T47D (cell line): ENCODE measurements around the gene PLAGL1.
A peak's percentile ranks its signal among the peaks of the same experiment; 100 is the strongest.
"Not testable (repeated sequence)": the region's sequence is repeated elsewhere in the genome, so short reads cannot be mapped to it uniquely, and the experiment has no call there.

Experiments used
- DNase-seq, 2 experiments: peaks; one replicate each; pipeline versions ENCODE4 v3.0.0 to v3.0.0-alpha.2; 2011 to 2012; ENCODE audit warnings: low read depth in 1 of 2, low spot score in 1 of 2
- JUND ChIP-seq: IDR thresholded peaks from 2 replicates; pipeline ENCODE4 v1.6.1; 2012; ENCODE audit warnings: low read depth
- in situ Hi-C: cut with HindIII; loops from 2 replicates; pipeline ENCODE4 v1.10.0; 2016; ENCODE audit warnings: low sequenced_read_pairs, low pct_unique_long_range_greater_than_20kb

PLAGL1 gene, protein sequence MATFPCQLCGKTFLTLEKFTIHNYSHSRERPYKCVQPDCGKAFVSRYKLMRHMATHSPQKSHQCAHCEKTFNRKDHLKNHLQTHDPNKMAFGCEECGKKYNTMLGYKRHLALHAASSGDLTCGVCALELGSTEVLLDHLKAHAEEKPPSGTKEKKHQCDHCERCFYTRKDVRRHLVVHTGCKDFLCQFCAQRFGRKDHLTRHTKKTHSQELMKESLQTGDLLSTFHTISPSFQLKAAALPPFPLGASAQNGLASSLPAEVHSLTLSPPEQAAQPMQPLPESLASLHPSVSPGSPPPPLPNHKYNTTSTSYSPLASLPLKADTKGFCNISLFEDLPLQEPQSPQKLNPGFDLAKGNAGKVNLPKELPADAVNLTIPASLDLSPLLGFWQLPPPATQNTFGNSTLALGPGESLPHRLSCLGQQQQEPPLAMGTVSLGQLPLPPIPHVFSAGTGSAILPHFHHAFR

DNA sequence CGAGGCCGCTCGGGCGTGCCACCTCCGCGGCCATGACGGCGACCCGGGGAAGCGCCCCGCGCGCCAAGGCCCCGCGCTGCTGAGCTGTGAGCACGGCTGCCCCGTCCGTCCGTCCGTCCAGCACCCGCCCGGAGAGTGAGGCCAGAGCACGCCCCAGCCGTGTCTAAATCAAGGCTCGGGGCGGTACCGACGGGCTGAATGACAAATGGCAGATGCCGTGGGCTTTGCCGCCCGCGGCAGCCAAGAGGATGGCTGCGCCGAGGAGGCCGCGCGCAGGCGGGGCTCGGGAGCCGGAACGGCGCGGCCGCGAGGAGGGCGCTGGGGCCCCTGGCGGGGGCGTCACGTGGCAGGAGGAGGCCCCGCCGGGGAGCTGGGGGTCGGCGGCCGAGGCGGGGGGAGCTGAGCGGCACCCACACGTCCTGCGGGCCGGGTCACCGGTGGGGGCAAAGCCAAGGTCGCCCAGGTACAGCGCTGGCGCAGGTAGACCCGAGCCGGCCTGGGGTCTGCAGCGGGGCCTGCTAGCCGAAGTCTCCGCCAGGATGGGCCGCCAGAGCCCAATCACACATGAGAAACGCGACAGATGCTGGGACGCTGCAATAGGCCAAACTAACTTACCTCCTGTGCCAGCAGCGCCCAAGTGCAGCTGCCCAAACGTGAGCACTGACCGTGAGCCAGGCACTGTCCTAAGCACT lies at the start of gene PLAGL1:
PLAGL1 (minus strand) TSS at position 140 of the 692 bp plus-strand sequence. CDS start 60,123 bp downstream, outside the sequence.
- no peak for DNase-seq
- in situ Hi-C loops = no loop called here
- no peak for TF ChIP-seq JUND

DNA sequence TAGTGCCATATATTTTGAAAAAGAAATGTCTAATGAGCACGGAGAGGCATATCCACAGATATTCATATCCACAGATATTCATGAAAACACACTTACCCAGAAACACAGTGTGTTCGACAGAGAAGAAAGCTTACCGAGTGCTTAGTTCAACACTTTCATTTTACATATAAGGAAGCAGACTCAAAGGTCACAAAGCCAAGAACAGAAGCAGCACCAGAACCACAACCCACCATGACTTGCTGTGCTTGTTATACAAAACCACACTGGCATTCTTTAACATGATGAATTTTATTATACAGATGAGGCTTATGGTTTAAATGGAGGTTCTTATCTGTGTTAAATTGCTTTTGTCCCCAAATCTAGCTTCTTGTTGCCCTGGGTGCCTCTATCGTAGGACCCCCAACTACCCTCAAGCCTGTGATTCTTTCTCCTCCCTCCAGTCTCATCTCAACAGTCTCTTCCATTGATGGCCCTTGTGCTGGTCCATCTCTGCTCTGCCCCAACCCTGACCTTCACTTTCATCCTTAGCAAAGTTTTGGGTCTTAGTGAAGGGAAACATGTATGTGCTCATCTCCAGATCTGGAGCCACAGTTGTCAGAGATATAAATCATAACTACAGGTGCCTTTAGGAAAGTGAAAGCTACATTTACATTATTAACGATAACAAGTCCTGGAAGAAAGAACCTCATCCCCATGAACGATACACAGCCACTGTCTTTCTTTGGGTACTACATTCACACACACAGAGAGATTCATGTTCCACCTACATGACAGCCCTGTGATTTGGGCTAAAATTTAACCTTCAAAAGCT lies 47.3 kb upstream of the PLAGL1 start:
- in situ Hi-C loops = no loop called here
- DNase-seq = no peak
- no peak for TF ChIP-seq JUND

DNA sequence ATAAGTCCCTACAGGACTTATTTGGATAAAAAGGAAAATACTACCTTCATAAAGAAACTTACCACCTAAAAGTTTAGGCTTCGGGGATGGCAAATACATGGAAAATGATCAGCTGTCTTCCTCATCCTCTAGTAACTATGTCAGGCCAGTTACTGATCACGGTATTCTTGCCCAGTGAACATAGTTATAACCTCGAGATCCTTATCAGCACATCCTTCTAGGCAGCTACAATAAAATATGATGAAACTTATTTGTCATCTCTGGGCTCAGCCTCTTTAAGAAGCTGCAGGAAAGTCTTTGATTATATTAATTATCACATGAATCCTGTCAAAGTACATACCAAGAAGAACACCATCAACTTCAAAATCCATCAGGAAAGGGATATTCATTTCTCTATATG lies 45.5 kb upstream of the PLAGL1 start:
- no peak for DNase-seq
- no peak for TF ChIP-seq JUND

DNA sequence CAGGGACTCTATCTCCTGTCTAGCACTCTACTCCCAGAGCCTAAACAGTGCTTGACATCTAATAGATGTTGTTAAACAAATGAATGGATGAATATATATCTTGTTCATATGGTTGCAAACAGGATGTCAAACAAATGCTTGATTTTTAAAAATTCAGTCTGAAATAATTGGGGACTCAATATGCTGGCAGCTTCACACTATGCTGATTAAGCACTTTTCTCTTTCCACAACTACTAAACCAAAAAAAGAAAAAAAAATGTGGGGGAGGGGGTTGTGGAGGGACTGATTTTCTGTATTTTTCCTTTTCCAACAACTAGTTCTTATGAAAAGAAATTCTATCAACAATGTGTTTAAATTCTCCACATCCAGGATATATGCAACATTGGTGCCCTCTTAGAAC lies 44.4 kb upstream of the PLAGL1 start:
- no peak for TF ChIP-seq JUND
- in situ Hi-C loops = no loop called here
- DNase-seq = no peak

More for the DNA sequence above, 45.5 kb upstream of the PLAGL1 start:
- in situ Hi-C loops = no loop called here

DNA sequence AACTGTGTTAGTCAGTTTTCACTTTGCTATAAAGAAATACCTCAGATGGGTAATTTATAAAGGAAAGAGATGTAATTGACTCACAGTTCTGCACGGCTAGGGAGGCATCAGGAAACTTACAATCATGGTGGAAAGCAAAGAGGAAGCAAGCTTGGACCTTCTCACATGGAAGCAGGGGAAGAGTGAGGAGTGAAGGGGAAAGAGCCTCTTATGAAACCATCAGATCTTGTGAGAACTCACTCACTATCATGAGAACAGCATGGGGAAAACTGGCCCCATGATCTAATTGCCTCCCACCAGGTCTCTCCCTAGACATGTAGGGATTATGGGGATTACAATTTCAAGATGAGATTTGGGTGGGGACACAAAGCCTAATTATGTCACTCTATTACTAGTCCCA lies 41.3 kb upstream of the PLAGL1 start:
- no peak for DNase-seq
- TF ChIP-seq JUND = no peak
- in situ Hi-C loops = no loop called here

DNA sequence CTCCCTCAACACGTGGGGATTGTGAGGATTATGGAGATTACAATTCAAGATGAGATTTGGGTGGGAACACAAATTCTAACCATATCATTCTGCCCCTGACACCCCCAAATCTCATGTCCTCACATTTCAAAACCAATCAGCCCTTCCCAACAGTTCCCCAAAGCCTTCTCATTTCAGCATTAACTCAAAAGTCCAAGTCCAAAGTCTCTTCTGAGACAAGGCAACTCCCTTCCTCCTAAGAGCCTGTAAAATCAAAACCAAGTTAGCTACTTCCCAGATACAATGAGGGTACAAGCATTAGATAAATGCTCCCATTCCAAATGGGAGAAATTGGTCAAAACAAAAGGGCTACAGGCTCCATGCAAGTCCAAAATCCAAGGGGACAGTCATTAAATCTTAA lies 39.6 kb upstream of the PLAGL1 start:
- in situ Hi-C loops = no loop called here
- no peak for DNase-seq
- TF ChIP-seq JUND = no peak

DNA sequence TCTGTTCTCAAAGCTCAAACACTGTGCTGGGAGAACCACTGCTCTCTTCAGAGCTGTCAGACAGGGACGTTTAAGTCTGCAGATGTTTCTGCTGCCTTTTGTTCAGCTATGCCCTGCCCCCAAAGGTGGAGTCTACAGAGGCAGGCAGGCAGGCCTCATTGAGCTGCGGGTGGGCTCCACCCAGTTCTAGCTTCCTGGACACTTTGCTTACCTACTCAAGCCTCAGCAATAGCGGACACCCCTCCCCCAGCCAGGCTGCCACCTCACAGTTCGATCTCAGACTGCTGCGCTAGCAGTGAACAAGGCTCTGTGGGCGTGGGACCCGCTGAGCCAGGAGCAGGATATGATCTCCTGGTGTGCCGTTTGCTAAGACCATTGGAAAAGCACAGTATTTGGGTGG lies 38.6 kb upstream of the PLAGL1 start:
- in situ Hi-C loops, DNase-seq: not testable (repeated sequence)

DNA sequence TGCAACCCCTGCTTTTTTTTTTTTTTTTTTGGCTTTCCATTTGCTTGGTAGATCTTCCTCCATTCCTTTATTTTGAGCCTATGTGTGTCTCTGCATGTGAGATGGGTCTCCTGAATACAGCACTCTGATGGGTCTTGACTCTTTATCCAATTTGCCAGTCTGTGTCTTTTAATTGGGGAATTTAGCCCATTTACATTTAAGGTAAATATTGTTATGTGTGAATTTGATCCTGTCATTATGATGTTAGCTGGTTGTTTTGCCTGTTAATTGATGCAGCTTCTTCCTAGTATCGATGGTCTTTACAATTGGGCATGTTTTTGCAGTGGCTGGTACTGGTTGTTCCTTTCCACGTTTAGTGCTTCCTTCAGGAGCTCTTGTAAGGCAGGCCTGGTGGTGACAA lies 36.9 kb upstream of the PLAGL1 start:
- in situ Hi-C loops, DNase-seq: not testable (repeated sequence)

DNA sequence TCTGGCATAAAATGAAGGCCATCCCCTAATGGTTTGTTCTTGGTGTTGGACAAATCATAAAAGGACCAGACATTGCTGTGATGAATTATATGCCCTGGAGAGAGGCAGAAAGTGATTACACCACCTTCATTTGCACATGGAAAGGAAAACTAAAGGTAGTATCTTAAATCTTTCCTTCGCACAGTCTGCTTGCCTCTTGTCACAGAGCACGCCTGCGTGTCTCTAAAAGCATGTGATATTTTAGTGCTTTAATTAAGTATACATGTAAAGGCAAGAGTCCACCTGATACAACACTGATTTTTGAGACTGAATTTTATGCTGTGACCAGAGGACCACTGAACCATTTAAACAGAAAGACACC lies 28.8 kb upstream of the PLAGL1 start:
- DNase-seq = no peak
- no peak for TF ChIP-seq JUND
- in situ Hi-C loops = no loop called here

DNA sequence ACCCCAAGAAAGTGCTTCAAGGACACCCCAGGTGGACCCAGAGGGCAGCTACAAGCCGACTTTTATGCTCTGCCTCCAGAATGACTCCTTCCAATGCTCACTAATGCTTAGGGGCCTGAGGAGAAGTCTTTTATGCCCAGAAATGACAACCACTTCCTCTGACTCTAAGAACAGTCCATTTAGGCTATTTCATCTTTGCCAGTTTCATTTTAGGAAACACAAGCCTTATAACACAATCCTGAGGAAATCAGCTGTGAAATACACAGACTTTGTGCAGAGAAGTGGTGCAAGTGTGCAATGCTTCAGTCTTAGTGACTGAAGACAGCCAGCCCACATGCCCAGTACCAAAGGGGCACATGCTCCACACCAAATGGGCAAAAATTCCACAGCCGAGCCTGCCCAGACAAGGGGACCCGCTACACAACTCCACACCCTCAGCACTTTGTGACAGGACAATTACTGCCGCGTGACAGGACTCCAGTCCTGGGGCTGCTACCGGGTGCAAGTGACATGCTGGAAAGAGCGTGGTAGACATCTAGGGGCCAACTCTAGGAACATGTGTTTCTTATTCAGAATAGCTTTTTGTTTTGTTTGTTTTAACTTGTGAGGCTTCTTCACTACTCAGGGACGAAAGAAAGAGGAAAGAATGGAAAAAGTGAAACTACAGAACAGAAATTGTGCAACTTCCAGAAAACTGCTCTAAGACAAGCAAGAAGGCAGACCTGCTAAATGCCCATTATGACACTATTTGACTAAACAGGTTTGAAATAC lies 28.2 kb upstream of the PLAGL1 start:
- TF ChIP-seq JUND = no peak
- peak in 1 of 2 experiments; percentile 46 for DNase-seq
- in situ Hi-C loops = no loop called here

DNA sequence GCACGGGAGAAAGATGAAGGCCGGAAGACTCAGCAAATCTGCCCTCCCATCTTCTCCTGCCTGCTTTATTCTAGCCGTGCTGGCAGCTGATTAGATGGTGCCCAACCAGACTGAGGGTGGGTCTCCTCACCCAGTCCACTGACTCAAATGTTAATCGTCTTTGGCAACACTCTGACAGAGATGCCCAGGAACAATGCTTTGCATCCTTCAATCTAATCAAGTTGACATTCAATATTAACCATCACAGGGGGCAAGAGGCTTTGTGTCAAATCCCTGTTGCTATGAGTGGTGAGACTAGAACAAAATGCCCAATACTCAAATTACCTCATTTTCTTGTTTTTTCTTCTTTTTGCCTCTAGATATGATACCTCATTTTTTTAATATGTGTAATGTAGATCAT lies 27.4 kb upstream of the PLAGL1 start:
- TF ChIP-seq JUND = no peak
- no peak for DNase-seq
- in situ Hi-C loops = no loop called here

DNA sequence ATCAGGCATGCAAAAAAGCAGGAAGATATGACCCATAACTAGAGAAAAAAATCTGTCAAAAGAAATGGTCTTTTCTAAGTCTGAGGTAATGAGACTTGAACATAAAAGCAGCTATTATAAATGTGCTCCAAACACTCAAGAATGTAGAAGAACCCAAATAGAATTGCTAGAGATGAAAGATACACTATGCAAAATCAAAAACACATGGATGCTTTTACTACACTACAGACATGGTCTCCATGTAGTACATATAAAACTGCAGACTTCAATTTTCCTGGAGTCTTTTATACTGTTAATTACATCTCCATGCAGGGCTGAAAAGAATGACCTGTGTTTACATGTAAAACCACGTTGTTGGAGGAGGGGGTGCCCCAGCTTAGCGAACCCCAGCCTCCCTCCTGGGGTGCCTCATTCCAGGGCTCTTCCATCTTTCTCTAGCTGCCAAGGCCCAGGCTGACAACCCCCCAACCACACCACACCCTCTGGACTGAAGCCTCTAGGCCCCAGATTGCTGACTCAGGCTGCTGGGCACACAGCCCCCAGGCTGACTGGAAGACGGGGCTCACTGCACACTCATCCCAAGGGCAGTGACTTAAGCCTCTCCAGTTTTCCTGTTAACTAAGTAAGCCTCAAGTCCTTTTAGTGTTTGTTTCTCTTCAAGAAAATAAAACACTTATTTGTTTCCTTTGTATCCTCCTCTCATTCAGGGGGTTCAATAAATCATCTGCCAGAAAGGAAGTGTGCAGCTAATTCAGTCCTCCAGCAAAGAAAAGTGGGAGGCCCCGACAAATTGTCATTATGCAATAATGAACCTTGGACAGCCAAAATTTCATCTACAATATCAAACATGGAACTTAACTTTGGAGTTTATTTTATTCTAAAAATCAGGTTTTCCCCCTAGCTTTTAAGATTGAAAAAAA lies 26.0 kb upstream of the PLAGL1 start:
- no peak for DNase-seq
- no peak for TF ChIP-seq JUND

More for the DNA sequence above, 26.0 kb upstream of the PLAGL1 start:
- in situ Hi-C loops = no loop called here
